ENCODE results near the gene SLC25A26.
"Not testable (repeated sequence)": the region's sequence is repeated elsewhere in the genome, so short reads cannot be mapped to it uniquely, and the experiment has no call there.

Gene SLC25A26

GRCh38 chr3:66271231-66271630 lies 50.4 kb downstream of the SLC25A26 start:
- DNase-seq, result no peak

- no peak for DNase-seq
These were observed 51.2 kb downstream of the SLC25A26 start for GRCh38 chr3:66272016-66272415.

GRCh38 chr3:66274837-66275236 lies 54.0 kb downstream of the SLC25A26 start:
- not testable (repeated sequence) for DNase-seq

- no peak for DNase-seq
These were observed 56.0 kb downstream of the SLC25A26 start for GRCh38 chr3:66276705-66277274.

GRCh38 chr3:66279168-66279567 lies 58.4 kb downstream of the SLC25A26 start:
- DNase-seq, result no peak

- no peak for DNase-seq
These were observed 59.5 kb downstream of the SLC25A26 start for GRCh38 chr3:66280304-66280703.

GRCh38 chr3:66291922-66292321 lies 71.1 kb downstream of the SLC25A26 start:
- DNase-seq, result not testable (repeated sequence)

GRCh38 chr3:66297260-66297873 lies 76.6 kb downstream of the SLC25A26 start:
- DNase-seq, result no peak

GRCh38 chr3:66297900-66298299 lies 77.1 kb downstream of the SLC25A26 start:
- no peak for DNase-seq

GRCh38 chr3:66298591-66298990 lies 77.8 kb downstream of the SLC25A26 start:
- DNase-seq, result no peak

GRCh38 chr3:66299085-66299484 lies 78.3 kb downstream of the SLC25A26 start:
- DNase-seq, result not testable (repeated sequence)

- DNase-seq, result no peak
These were observed 79.1 kb downstream of the SLC25A26 start for GRCh38 chr3:66299891-66300290.

- no peak for DNase-seq
These were observed 81.5 kb downstream of the SLC25A26 start for GRCh38 chr3:66302288-66302687.

GRCh38 chr3:66303491-66303901 lies 82.7 kb downstream of the SLC25A26 start:
- no peak for DNase-seq

- no peak for DNase-seq
These were observed 83.5 kb downstream of the SLC25A26 start for GRCh38 chr3:66304293-66304692.

GRCh38 chr3:66306086-66306485 lies 85.3 kb downstream of the SLC25A26 start:
- DNase-seq, result not testable (repeated sequence)

GRCh38 chr3:66306991-66307390 lies 86.2 kb downstream of the SLC25A26 start:
- DNase-seq, result not testable (repeated sequence)

GRCh38 chr3:66312039-66312438 lies 91.2 kb downstream of the SLC25A26 start:
- DNase-seq, result no peak

GRCh38 chr3:66314455-66314854 lies 93.7 kb downstream of the SLC25A26 start:
- no peak for DNase-seq

- DNase-seq, result no peak
These were observed 97.1 kb downstream of the SLC25A26 start for GRCh38 chr3:66317750-66318376.

GRCh38 chr3:66320390-66320789 lies 99.6 kb downstream of the SLC25A26 start:
- DNase-seq, result no peak

GRCh38 chr3:66322436-66322835 lies 101.6 kb downstream of the SLC25A26 start:
- no peak for DNase-seq

- DNase-seq, result no peak
These were observed 105.5 kb downstream of the SLC25A26 start for GRCh38 chr3:66326340-66326739.

GRCh38 chr3:66335671-66336070 lies 114.9 kb downstream of the SLC25A26 start:
- DNase-seq, result no peak

Data from NCI-H1436 treated with DMSO at 0.1 percent for 48 hours (cell line).